RCC 7860 (cell line): ENCODE data around the gene PCGF1.
"Not testable (repeated sequence)": the region's sequence is repeated elsewhere in the genome, so short reads cannot be mapped to it uniquely, and the experiment has no call there.

Source experiments
- DNase-seq: peaks from one replicate; pipeline ENCODE4 v3.0.0-alpha.2; 2015; ENCODE audit warnings: low spot score
- FAIRE-seq: peaks from 2 replicates; lab custom pipeline; 2012; peaks lifted over from hg19 to GRCh38; lab: Jason Lieb, UNC

The PCGF1 gene

GRCh38 chr2:74474481-74474880 lies 33.0 kb downstream of the PCGF1 start:
- FAIRE-seq (no peak), DNase-seq (no peak)

GRCh38 chr2:74472945-74473258 lies 34.6 kb downstream of the PCGF1 start:
- FAIRE-seq: no peak

GRCh38 chr2:74472086-74472944 lies 35.2 kb downstream of the PCGF1 start, which contains the start of gene MRPL53:
Gene MRPL53 (minus strand): TSS chr2:74472680. CDS start chr2:74472660, 20 bp downstream.
- FAIRE-seq (no peak), DNase-seq (peak; percentile 82)

More at GRCh38 chr2:74472945-74473258, 34.6 kb downstream of the PCGF1 start:
- no peak for DNase-seq

- no peak for DNase-seq
- FAIRE-seq: no peak
Measured at GRCh38 chr2:74471332-74472065, 36.0 kb downstream of the PCGF1 start.

- not testable (repeated sequence) for FAIRE-seq, DNase-seq
Measured at GRCh38 chr2:74470742-74471141, 36.8 kb downstream of the PCGF1 start.

GRCh38 chr2:74464406-74464805 lies 43.1 kb downstream of the PCGF1 start:
- FAIRE-seq (no peak), DNase-seq (no peak)

- DNase-seq: no peak
- no peak for FAIRE-seq
Measured at GRCh38 chr2:74462786-74463105, 44.7 kb downstream of the PCGF1 start.

GRCh38 chr2:74462054-74462785 lies 45.3 kb downstream of the PCGF1 start:
- DNase-seq (no peak), FAIRE-seq (no peak)

- DNase-seq (no peak), FAIRE-seq (no peak)
Measured at GRCh38 chr2:74461187-74462053, 46.1 kb downstream of the PCGF1 start.

- DNase-seq, FAIRE-seq: not testable (repeated sequence)
Measured at GRCh38 chr2:74460187-74460586, 47.3 kb downstream of the PCGF1 start.

- FAIRE-seq, DNase-seq: not testable (repeated sequence)
Measured at GRCh38 chr2:74459503-74460118, 47.9 kb downstream of the PCGF1 start.

- no peak for FAIRE-seq
Measured at GRCh38 chr2:74458938-74459363, 48.5 kb downstream of the PCGF1 start.

GRCh38 chr2:74458132-74458937 lies 49.2 kb downstream of the PCGF1 start, which contains the start of gene WBP1:
Gene WBP1 (plus strand): TSS chr2:74458438. CDS start chr2:74458603, 165 bp downstream.
- peak; percentile 100 for DNase-seq
- peak; percentile 96 for FAIRE-seq

More at GRCh38 chr2:74458938-74459363, 48.5 kb downstream of the PCGF1 start:
- no peak for DNase-seq

GRCh38 chr2:74457549-74458131 lies 49.9 kb downstream of the PCGF1 start:
- no peak for FAIRE-seq
- no peak for DNase-seq

GRCh38 chr2:74457129-74457548 lies 50.4 kb downstream of the PCGF1 start:
- FAIRE-seq (no peak), DNase-seq (peak; percentile 31)
